Measurements from ENCODE around the gene ME3. TPM values are rescaled to one million over a fixed set of nuclear protein-coding genes. Genes with fewer than 3 reads are reported as not detected.

Gene ME3
- total and polyA plus RNA-seq, 2 donors (not counting 1 experiment from before 2014, with no cell fraction given) = 8.8 to 50.7 TPM

GRCh38 chr11:86456075-86456939 lies 216.1 kb downstream of the ME3 start:
- DNase-seq (ENCODE audit: low read depth in 2 of 2) = peak; percentile 63 to 82
- Histone ChIP-seq H3K4me1 (ENCODE audit: control insufficient read depth, extremely low read depth, insufficient read depth, low read length) (peaks cover 20% of the 10 kb centered on the region), H2AFZ (ENCODE audit: low read length) (no peak overlapping the region), H3K9me3 (ENCODE audit: control insufficient read depth, insufficient read depth, low read depth, low read length) (no peaks in the 10 kb centered on the region), H4K20me1 (ENCODE audit: control insufficient read depth, extremely low read depth, insufficient read depth, low read length) (no peaks in the 10 kb centered on the region), H3K79me2 (ENCODE audit: control insufficient read depth, insufficient read depth, low read length) (no peaks in the 10 kb centered on the region), H3K4me3 (replicated peaks in 1 of 4; ENCODE audit: control extremely low read depth in 1 of 4, insufficient read depth in 1 of 4, low read depth in 3 of 4, low read length in 4 of 4) (no peak overlapping the region), H3K27ac (ENCODE audit: insufficient read depth, low read length) (no peak overlapping the region), H3K9ac (ENCODE audit: insufficient read depth, low read length) (no peak overlapping the region), H3K27me3 (ENCODE audit: control insufficient read depth, insufficient read depth, low read length) (no peaks in the 10 kb centered on the region), H3K4me2 (ENCODE audit: extremely low read depth, insufficient read depth, low read length) (no peak overlapping the region), H3K36me3 (ENCODE audit: control insufficient read depth, insufficient read depth, low read length) (no peaks in the 10 kb centered on the region)
- no peak for TF ChIP-seq EZH2 (IDR thresholded peaks at IDR 0.05; ENCODE audit: low read length, missing control alignments)
- TF ChIP-seq CTCF (conservative IDR thresholded peaks at IDR 0.05 in 1 of 2, IDR thresholded peaks at IDR 0.05 in 1 of 2; ENCODE audit: low read depth in 1 of 2, low read length in 2 of 2) = peak; percentile 88 to 91

GRCh38 chr11:86453290-86454030 lies 219.0 kb downstream of the ME3 start:
- Histone ChIP-seq H3K9ac (ENCODE audit: insufficient read depth, low read length) (no peak overlapping the region), H3K79me2 (ENCODE audit: control insufficient read depth, insufficient read depth, low read length) (no peaks in the 10 kb centered on the region), H3K27me3 (ENCODE audit: control insufficient read depth, insufficient read depth, low read length) (no peaks in the 10 kb centered on the region), H3K27ac (ENCODE audit: insufficient read depth, low read length) (no peak overlapping the region), H2AFZ (ENCODE audit: low read length) (no peak overlapping the region), H3K36me3 (ENCODE audit: control insufficient read depth, insufficient read depth, low read length) (no peaks in the 10 kb centered on the region), H3K4me1 (ENCODE audit: control insufficient read depth, extremely low read depth, insufficient read depth, low read length) (no peaks in the 10 kb centered on the region), H3K9me3 (ENCODE audit: control insufficient read depth, insufficient read depth, low read depth, low read length) (no peaks in the 10 kb centered on the region), H3K4me2 (ENCODE audit: extremely low read depth, insufficient read depth, low read length) (no peak overlapping the region), H3K4me3 (replicated peaks in 1 of 4; ENCODE audit: control extremely low read depth in 1 of 4, insufficient read depth in 1 of 4, low read depth in 3 of 4, low read length in 4 of 4) (no peak overlapping the region), H4K20me1 (ENCODE audit: control insufficient read depth, extremely low read depth, insufficient read depth, low read length) (no peaks in the 10 kb centered on the region)
- DNase-seq (ENCODE audit: low read depth in 2 of 2) = no peak
- TF ChIP-seq EZH2 (IDR thresholded peaks at IDR 0.05; ENCODE audit: low read length, missing control alignments) = no peak
- TF ChIP-seq CTCF (conservative IDR thresholded peaks at IDR 0.05 in 1 of 2, IDR thresholded peaks at IDR 0.05 in 1 of 2; ENCODE audit: low read depth in 1 of 2, low read length in 2 of 2) = peak in 1 of 2 donors; percentile 18

GRCh38 chr11:86449993-86450629 lies 222.3 kb downstream of the ME3 start:
- no peaks in the 10 kb centered on the region for H3K36me3 ChIP-seq (ENCODE audit: control insufficient read depth, insufficient read depth, low read length)
- no peak overlapping the region for H3K4me3 ChIP-seq (replicated peaks in 1 of 4; ENCODE audit: control extremely low read depth in 1 of 4, insufficient read depth in 1 of 4, low read depth in 3 of 4, low read length in 4 of 4)
- no peaks in the 10 kb centered on the region for H4K20me1 ChIP-seq (ENCODE audit: control insufficient read depth, extremely low read depth, insufficient read depth, low read length)
- H3K27me3 ChIP-seq (ENCODE audit: control insufficient read depth, insufficient read depth, low read length) = no peaks in the 10 kb centered on the region
- DNase-seq (ENCODE audit: low read depth in 2 of 2) = no peak
- no peak overlapping the region for H2AFZ ChIP-seq (ENCODE audit: low read length)
- no peak overlapping the region for H3K27ac ChIP-seq (ENCODE audit: insufficient read depth, low read length)
- no peaks in the 10 kb centered on the region for H3K9me3 ChIP-seq (ENCODE audit: control insufficient read depth, insufficient read depth, low read depth, low read length)
- no peak for TF ChIP-seq CTCF (conservative IDR thresholded peaks at IDR 0.05 in 1 of 2, IDR thresholded peaks at IDR 0.05 in 1 of 2; ENCODE audit: low read depth in 1 of 2, low read length in 2 of 2)
- no peak for TF ChIP-seq EZH2 (IDR thresholded peaks at IDR 0.05; ENCODE audit: low read length, missing control alignments)
- H3K4me1 ChIP-seq (ENCODE audit: control insufficient read depth, extremely low read depth, insufficient read depth, low read length) = no peaks in the 10 kb centered on the region
- H3K4me2 ChIP-seq (ENCODE audit: extremely low read depth, insufficient read depth, low read length) = no peak overlapping the region
- H3K9ac ChIP-seq (ENCODE audit: insufficient read depth, low read length) = no peak overlapping the region
- no peaks in the 10 kb centered on the region for H3K79me2 ChIP-seq (ENCODE audit: control insufficient read depth, insufficient read depth, low read length)

Measured in fibroblast of lung (primary cell).